Heart left ventricle (tissue), 16 donors: ENCODE data around the gene BORCS5. TPM values are rescaled to one million over a fixed set of nuclear protein-coding genes. Genes with fewer than 3 reads are reported as not detected.

ENCODE experiments used
- ATAC-seq, 4 donors: fragments of 200-7000 bp; cut with Tn5 transposase; one replicate each; pipeline ENCODE4 v1.9.1; 2020 to 2022; ENCODE audit warnings: moderate library complexity in 4 of 4, mild to moderate bottlenecking in 3 of 4, moderate number of reproducible peaks in 1 of 4
- DNase-seq, 5 donors: peaks; one replicate each; pipeline ENCODE4 v3.0.0-alpha.2; 2020
- H3K27ac ChIP-seq, 12 donors: fragments of 200-600 bp; sonication (generic) in 4 of 12; one replicate each; pipeline versions ENCODE4 v1.5.0 to v1.8.0; 2016 to 2022; ENCODE audit warnings: mild to moderate bottlenecking in 2 of 12
- H3K27me3 ChIP-seq, 9 donors: fragments of 200-600 bp; sonication (generic) in 2 of 9; one replicate each; pipeline versions ENCODE4 v1.5.1 to v1.8.0; 2016 to 2022; ENCODE audit warnings: mild to moderate bottlenecking in 3 of 9
- H3K36me3 ChIP-seq, 9 donors: fragments of 200-600 bp; sonication (generic) in 2 of 9; one replicate each; pipeline versions ENCODE4 v1.5.0 to v1.8.0; 2018 to 2022; ENCODE audit warnings: mild to moderate bottlenecking in 2 of 9
- H3K4me1 ChIP-seq, 12 donors: fragments of 200-600 bp; sonication (generic) in 4 of 12; one replicate each; pipeline versions ENCODE4 v1.5.0 to v1.8.0; 2016 to 2022; ENCODE audit warnings: mild to moderate bottlenecking in 3 of 12
- H3K4me3 ChIP-seq, 12 donors: fragments of 200-600 bp; sonication (generic) in 4 of 12; one replicate each; pipeline versions ENCODE4 v1.5.0 to v1.8.0; 2017 to 2022; ENCODE audit warnings: mild to moderate bottlenecking in 9 of 12, moderate library complexity in 4 of 12
- H3K9me3 ChIP-seq, 12 donors: fragments of 200-600 bp; sonication (generic) in 4 of 12; one replicate each; pipeline versions ENCODE4 v1.5.0 to v1.8.0; 2016 to 2022; ENCODE audit warnings: mild to moderate bottlenecking in 1 of 12
- CTCF ChIP-seq, 12 donors: fragments of 200-600 bp; sonication (generic) in 4 of 12; IDR thresholded peaks; one replicate each; pipeline versions ENCODE4 v1.5.0 to v1.8.0; 2018 to 2022; ENCODE audit warnings: antibody characterized with exemption in 12 of 12, mild to moderate bottlenecking in 5 of 12
- POLR2A ChIP-seq, 2 donors: fragments of 450-650 bp; IDR thresholded peaks; one replicate each; pipeline ENCODE4 v1.6.1; 2017; ENCODE audit warnings: antibody characterized with exemption in 2 of 2, mild to moderate bottlenecking in 2 of 2, moderate library complexity in 2 of 2
- WGBS, 4 donors: extraction: QIAGEN DNeasy Blood & Tissue Kit in 2 of 4; methylation state at CpG; one replicate each; pipeline versions ENCODE4 v1.1.5 to v1.1.7; 2013 to 2018; 5-methylcytosine and 5-hydroxymethylcytosine counted together
- intact Hi-C, 10 donors: fragments of 100-400 bp; cut with DNase I; formaldehyde crosslinking; loops; one replicate each; pipeline versions ENCODE4 v1.11.1 to v1.14.2; 2022
- polyA plus RNA-seq, 2 donors: library from polyadenylated mRNA; stranded (reverse); fragments of 200-250 nt; gene quantifications; one replicate each; pipeline ENCODE4 v1.2.3, GENCODE V29; 2013
- total RNA-seq, 9 donors: library from RNA; depleted of rRNA in 2 of 9; stranded (reverse); fragments of >200 nt in 2 of 9; fragmentation: NEBNext Ultra II Directional in 3 of 9; extraction: Animal tissue kit (Norgen Biotek cat#: 25700) in 3 of 9; gene quantifications; one replicate each; pipeline versions ENCODE4 v1.1.0 to v1.2.4, GENCODE V29; 2016 to 2023
- donor health status: ischemic (EF 13 %, LVEDD 7.1; RV severe dilation, severe dysfunction).
- donor health status: healthy with polysubstance abuse.
- donor health status: DM: no; HTN: yes; CAD: no.
- donor health status: DM: no; HTN: no; CAD: no.
- donor health status: ischemic (EF 25% LVEDD 6.9; RV normal size, moderate dysfunction).
- donor health status: ischemic (EF 25% LVEDD 5.7; RV mildly dilated, moderate dysfunction).
- donor health status: healthy.
- donor health status: DM: yes; HTN: yes; CAD: no.
- donor health status: ischemic (EF 35%, LVEDD 5.7; RV mildly dilated, moderate dysfunction).
- donor health status: nonischemic (EF 11% LVEDD 7.7; RV severe dilation, severe dysfunction).
- donor health status: DM: yes; HTN: yes; CAD: no.
- donor health status: PGD.
- donor health status: ischemic (EF 29% LVEDD 5.4; RV normal size, mild dysfunction).
- donor health status: nonischemic (EF 23%, LVEDD 6.1; RV moderate dilation, normal function).

The BORCS5 gene
- total and polyA plus RNA-seq, 11 donors: 3.9 to 21.3 (median 12.3) TPM

GRCh38 chr12:12450043-12450471 lies 93.2 kb downstream of the BORCS5 start:
- Histone ChIP-seq H3K27ac (no peak overlapping the region), H3K9me3 (no peaks in the 10 kb centered on the region), H3K36me3 (no peaks in the 10 kb centered on the region), H3K4me3 (no peak overlapping the region), H3K4me1 (peaks cover 0 to 17% (median 0%) of the 10 kb centered on the region in 12 donors), H3K27me3 (no peaks in the 10 kb centered on the region)
- DNase-seq: no peak
- intact Hi-C loops: loop anchor here in 1 of 10 donors (5.0 kb wide), 1 partner anchor 33 kb away; no protein-coding TSS in a partner anchor
- WGBS, 4 donors: 90 to 93% (median 91%) methylated on average over 2 of the region's 2 CpGs
- TF ChIP-seq POLR2A (IDR thresholded peaks at IDR 0.05) (no peak), CTCF (IDR thresholded peaks at IDR 0.05) (no peak)
- no peak for ATAC-seq

GRCh38 chr12:12451098-12451497 lies 94.2 kb downstream of the BORCS5 start:
- DNase-seq (no peak), ATAC-seq (no peak)
- no peak for TF ChIP-seq POLR2A (IDR thresholded peaks at IDR 0.05)
- TF ChIP-seq CTCF (IDR thresholded peaks at IDR 0.05): no peak
- intact Hi-C loops: loop anchor here in 1 of 10 donors (5.0 kb wide), 1 partner anchor 34 kb away; no protein-coding TSS in a partner anchor
- Histone ChIP-seq H3K36me3 (no peaks in the 10 kb centered on the region), H3K27me3 (no peaks in the 10 kb centered on the region), H3K4me1 (peaks cover 0 to 17% (median 0%) of the 10 kb centered on the region in 12 donors), H3K9me3 (no peaks in the 10 kb centered on the region), H3K4me3 (no peak overlapping the region), H3K27ac (no peak overlapping the region)
- WGBS, 4 donors: 94 to 98% (median 97%) methylated on average over 4 of the region's 4 CpGs

- H3K27ac ChIP-seq: no peak overlapping the region
- H3K4me3 ChIP-seq: no peak overlapping the region
- DNase-seq (no peak), ATAC-seq (no peak)
- 91 to 99% (median 94%) methylated on average over 21 of the region's 21 CpGs for WGBS, 4 donors
- intact Hi-C loops: loop anchor here in 1 of 10 donors (5.0 kb wide), 1 partner anchor 35 kb away; no protein-coding TSS in a partner anchor
- no peaks in the 10 kb centered on the region for H3K27me3 ChIP-seq
- no peak for TF ChIP-seq CTCF (IDR thresholded peaks at IDR 0.05)
- TF ChIP-seq POLR2A (IDR thresholded peaks at IDR 0.05): no peak
- no peaks in the 10 kb centered on the region for H3K36me3 ChIP-seq
- no peaks in the 10 kb centered on the region for H3K9me3 ChIP-seq
- peaks cover 0 to 22% (median 0%) of the 10 kb centered on the region in 12 donors for H3K4me1 ChIP-seq
Measured at GRCh38 chr12:12452326-12452902, 95.5 kb downstream of the BORCS5 start.

- H3K27me3 ChIP-seq: no peaks in the 10 kb centered on the region
- intact Hi-C loops: loop anchor here in 1 of 10 donors (5.0 kb wide), 1 partner anchor 36 kb away; no protein-coding TSS in a partner anchor
- ATAC-seq (no peak), DNase-seq (no peak)
- H3K36me3 ChIP-seq: no peaks in the 10 kb centered on the region
- no peak for TF ChIP-seq CTCF (IDR thresholded peaks at IDR 0.05)
- no peak for TF ChIP-seq POLR2A (IDR thresholded peaks at IDR 0.05)
- no peaks in the 10 kb centered on the region for H3K9me3 ChIP-seq
- 95 to 100% (median 97%) methylated on average over 1 of the region's 1 CpG for WGBS, 4 donors
- H3K4me1 ChIP-seq: peaks cover 0 to 18% (median 0%) of the 10 kb centered on the region in 12 donors
- H3K27ac ChIP-seq: no peak overlapping the region
- no peak overlapping the region for H3K4me3 ChIP-seq
Measured at GRCh38 chr12:12453635-12454034, 96.8 kb downstream of the BORCS5 start.
